ENCODE data around the gene XYLT2.
"Not testable (repeated sequence)": the region's sequence is repeated elsewhere in the genome, so short reads cannot be mapped to it uniquely, and the experiment has no call there.

The XYLT2 gene

GRCh38 chr17:50388728-50389127 is 42.8 kb downstream of the XYLT2 start:
- DNase-seq, result no peak

GRCh38 chr17:50389534-50389933 is 43.6 kb downstream of the XYLT2 start:
- DNase-seq, result no peak

GRCh38 chr17:50392621-50393020 is 46.7 kb downstream of the XYLT2 start:
- no peak for DNase-seq

DNA sequence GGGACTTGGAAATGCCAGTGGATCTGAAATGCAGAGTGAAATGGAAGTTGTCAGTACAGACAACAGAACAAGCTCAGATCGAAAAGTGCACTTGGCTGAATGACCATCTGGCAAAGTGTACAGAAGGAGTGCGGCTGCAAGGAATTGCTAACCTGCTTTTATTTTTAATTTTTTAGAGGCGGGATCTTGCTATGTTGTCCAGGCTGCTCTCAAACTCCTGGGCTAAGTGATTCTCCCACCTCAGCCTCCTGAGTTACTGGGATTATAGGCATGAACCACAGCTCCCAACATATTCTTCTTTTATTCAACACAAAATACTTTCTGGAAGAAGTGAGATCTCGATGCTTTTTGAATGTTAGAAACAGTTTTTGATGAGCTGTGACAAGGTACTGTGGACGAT is 47.8 kb downstream of the XYLT2 start:
- no peak for DNase-seq

GRCh38 chr17:50394711-50395110 is 48.8 kb downstream of the XYLT2 start:
- no peak for DNase-seq

DNA sequence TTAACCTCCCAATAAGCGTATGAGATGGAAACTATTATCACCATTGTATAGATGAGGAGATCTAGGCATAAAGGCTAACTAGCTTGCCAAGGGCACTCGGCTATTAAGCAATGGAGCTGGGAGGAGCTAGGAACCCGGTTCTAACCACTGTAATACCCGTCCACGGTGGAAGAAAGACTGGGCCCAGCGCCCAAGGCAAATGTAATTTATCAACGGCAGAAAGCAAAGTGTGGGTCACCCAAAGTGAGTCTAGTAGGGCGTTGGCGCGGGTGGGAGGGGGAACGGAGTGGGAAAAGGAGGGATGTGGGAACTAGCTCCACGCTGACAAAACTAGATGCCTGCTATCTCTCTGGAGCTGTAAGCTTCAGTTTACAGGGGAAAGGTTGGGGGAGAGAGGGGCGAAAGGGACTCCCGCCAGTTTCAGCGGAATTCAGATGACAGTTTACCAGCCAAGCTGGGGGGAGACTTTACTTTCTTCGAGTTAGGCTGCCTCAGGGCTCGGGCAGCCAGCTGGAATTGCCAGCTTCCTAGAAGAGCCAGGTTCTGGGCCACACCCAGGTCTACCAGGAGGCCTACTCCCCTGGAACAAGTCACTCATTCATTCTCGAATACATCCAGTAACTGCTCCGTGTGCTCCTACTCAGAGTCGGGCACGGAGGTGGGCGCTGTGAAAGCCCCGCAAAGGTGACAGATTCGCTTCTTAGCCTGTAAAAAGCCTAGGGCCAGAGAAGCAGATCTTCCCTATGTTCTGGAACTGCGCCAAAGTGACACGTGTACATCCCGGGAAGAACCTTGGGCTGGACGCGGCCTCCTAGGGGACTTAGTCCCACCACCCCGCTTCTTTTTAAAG is 50.6 kb downstream of the XYLT2 start:
- peak in 3 of 56 donors; percentile 22 to 45 (median 34) for DNase-seq

- peak; percentile 34 to 88 (median 71) for DNase-seq
These were observed 51.4 kb downstream of the XYLT2 start, which contains the start of gene LRRC59 for GRCh38 chr17:50397111-50397918. TSS of gene LRRC59 (minus strand) at chr17:50397523. CDS start at chr17:50397317, 206 bp downstream.

- DNase-seq, result no peak
These were observed 52.0 kb downstream of the XYLT2 start for GRCh38 chr17:50397919-50398285.

DNA sequence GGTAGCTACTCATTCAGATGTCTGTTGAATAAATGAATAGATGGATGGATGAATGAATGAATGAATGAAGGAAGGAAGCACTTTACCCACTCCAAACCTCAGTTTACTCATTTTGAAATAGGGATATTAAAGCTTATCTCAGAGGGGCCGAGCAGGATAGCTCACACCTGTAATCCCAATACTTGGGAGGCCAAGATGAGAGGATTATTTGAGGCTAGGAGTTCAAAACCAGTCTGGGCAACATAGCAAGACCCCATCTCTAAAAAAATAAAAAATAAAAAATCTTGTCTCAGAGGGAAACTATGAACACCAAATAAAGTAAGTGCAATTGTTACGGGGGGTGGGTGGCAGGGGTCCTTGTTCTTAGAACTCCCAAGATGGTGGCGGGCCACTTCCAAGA is 52.7 kb downstream of the XYLT2 start:
- not testable (repeated sequence) for DNase-seq

DNA sequence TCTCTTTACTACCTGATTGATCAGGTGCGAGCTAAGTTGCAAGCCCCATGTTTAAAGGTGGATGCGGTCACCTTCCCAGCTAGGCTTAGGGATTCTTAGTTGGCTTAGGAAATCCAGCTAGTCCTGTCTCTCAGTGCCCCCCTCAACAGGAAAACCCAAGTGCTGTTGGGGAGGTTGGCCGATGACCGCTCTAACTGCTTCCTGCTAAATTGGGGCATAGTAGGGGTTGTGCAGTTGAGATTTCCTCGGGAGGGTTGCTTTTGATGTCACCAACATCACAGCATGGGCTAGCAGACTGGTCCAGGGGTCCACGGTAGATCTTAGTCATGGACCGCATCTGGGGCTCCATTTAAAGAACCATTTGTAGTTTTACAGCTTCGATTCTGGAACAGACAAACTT is 53.7 kb downstream of the XYLT2 start:
- DNase-seq, result not testable (repeated sequence)

GRCh38 chr17:50405351-50405750 is 59.4 kb downstream of the XYLT2 start:
- not testable (repeated sequence) for DNase-seq

DNA sequence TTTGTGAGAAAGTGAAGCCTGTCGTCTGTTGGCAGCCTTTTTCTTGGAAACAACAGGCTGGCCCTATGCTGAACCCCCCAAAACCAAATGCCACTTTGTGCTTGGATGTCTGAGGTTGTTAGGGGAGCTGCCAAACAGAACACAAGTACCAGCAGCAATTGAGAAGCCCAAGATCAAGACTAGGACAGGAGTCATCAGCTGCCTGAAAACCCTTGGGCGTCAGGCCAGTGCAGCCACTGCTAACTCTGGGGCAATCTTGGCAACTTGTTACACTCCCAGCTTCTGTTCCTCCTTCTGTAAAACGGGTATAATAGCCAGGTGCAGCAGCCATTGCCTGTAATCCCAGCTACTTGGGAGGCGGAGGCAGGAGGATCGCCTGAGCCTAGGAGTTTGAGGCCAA is 60.7 kb downstream of the XYLT2 start:
- no peak for DNase-seq

- DNase-seq, result no peak
These were observed 62.0 kb downstream of the XYLT2 start for GRCh38 chr17:50407921-50408320.

All from amygdala (tissue), 56 donors.